H1 (cell line): Measurements from ENCODE around the gene OR8B4. TPM values are rescaled to one million over a fixed set of nuclear protein-coding genes. Genes with fewer than 3 reads are reported as not detected.

ENCODE experiments used
- CTCF ChIA-PET: fragments of 300-600 bp; sonication (Branson Sonifier 250); formaldehyde crosslinking; loops from one replicate; lab custom pipeline; 2021; ENCODE audit not compliant: partially characterized antibody; lab: Charles Lee
- POLR2A ChIA-PET: fragments of 300-600 bp; sonication (Branson Sonifier 250); formaldehyde crosslinking; loops from one replicate; lab custom pipeline; 2021; ENCODE audit warnings: inconsistent platforms; ENCODE audit not compliant: partially characterized antibody; lab: Charles Lee
- DNase-seq, 2 experiments: peaks; one replicate each; pipeline versions ENCODE4 v3.0.0 to v3.0.0-alpha.2; 2010 to 2022; ENCODE audit warnings: low spot score in 2 of 2, low read depth in 1 of 2, mixed read lengths in 1 of 2
- FAIRE-seq: peaks from 2 replicates; lab custom pipeline; 2011; peaks lifted over from hg19 to GRCh38; lab: Jason Lieb, UNC
- H2AFZ ChIP-seq: 2 replicates; pipeline ENCODE4 v1.8.1; 2012; ENCODE audit warnings: low read length, inconsistent platforms
- H2AK5ac ChIP-seq: 2 replicates; pipeline ENCODE4 v1.6.1; 2013; ENCODE audit warnings: low read depth, low read length
- H2BK120ac ChIP-seq: replicated peaks from 2 replicates; pipeline ENCODE3; 2013; ENCODE audit warnings: low read depth, low read length, inconsistent platforms
- H2BK12ac ChIP-seq: 2 replicates; pipeline ENCODE4 v1.6.1; 2013; ENCODE audit warnings: low read depth, low read length
- H2BK15ac ChIP-seq: 2 replicates; pipeline ENCODE4 v1.6.1; 2013; ENCODE audit warnings: low read length
- H2BK20ac ChIP-seq: 2 replicates; pipeline ENCODE4 v1.6.1; 2013; ENCODE audit warnings: low read length
- H2BK5ac ChIP-seq: 2 replicates; pipeline ENCODE4 v1.6.1; 2013; ENCODE audit warnings: low read depth, low read length
- H3K14ac ChIP-seq: 2 replicates; pipeline ENCODE4 v1.6.1; 2013; ENCODE audit warnings: inconsistent platforms; ENCODE audit not compliant: insufficient read length
- H3K18ac ChIP-seq: 2 replicates; pipeline ENCODE4 v1.6.1; 2013; ENCODE audit warnings: low read length; ENCODE audit errors: extremely low read depth
- H3K23ac ChIP-seq: 2 replicates; pipeline ENCODE4 v1.6.1; 2013; ENCODE audit warnings: inconsistent platforms; ENCODE audit not compliant: insufficient read length
- H3K23me2 ChIP-seq: 2 replicates; pipeline ENCODE4 v1.6.1; 2013; ENCODE audit warnings: low read depth, low read length
- H3K27ac ChIP-seq: 2 replicates; pipeline ENCODE4 v1.6.1; 2011; ENCODE audit warnings: low read depth, low read length, inconsistent platforms
- H3K27me3 ChIP-seq, 4 experiments: replicated peaks in 1 of 4; 1 replicate in 1 of 4; 2 replicates in 3 of 4; pipeline versions ENCODE4 v1.6.1 to v1.8.1; 2011 to 2013; ENCODE audit warnings: low read length in 3 of 4, mild to moderate bottlenecking in 3 of 4, inconsistent platforms in 2 of 4, mixed read lengths in 2 of 4, moderate library complexity in 1 of 4; ENCODE audit not compliant: control insufficient read depth in 3 of 4, insufficient read depth in 3 of 4; ENCODE audit errors: extremely low read depth in 1 of 4
- H3K36me3 ChIP-seq, 4 experiments: 2 replicates each; pipeline versions ENCODE4 v1.6.1 to v1.8.1; 2011 to 2013; ENCODE audit warnings: mild to moderate bottlenecking in 4 of 4, low read length in 3 of 4, moderate library complexity in 2 of 4, control low read depth in 1 of 4, inconsistent platforms in 1 of 4; ENCODE audit not compliant: insufficient read depth in 4 of 4, control insufficient read depth in 2 of 4
- H3K4ac ChIP-seq: replicated peaks from 2 replicates; pipeline ENCODE3; 2013; ENCODE audit warnings: low read length, low read depth, mixed read lengths, inconsistent platforms; ENCODE audit not compliant: insufficient read length
- H3K4me1 ChIP-seq, 4 experiments: replicated peaks in 1 of 4; 1 replicate in 1 of 4; 2 replicates in 3 of 4; pipeline versions ENCODE4 v1.6.1 to v1.8.1; 2011 to 2013; ENCODE audit warnings: low read length in 3 of 4, inconsistent platforms in 2 of 4, mixed read lengths in 1 of 4; ENCODE audit not compliant: insufficient read depth in 4 of 4, control insufficient read depth in 3 of 4
- H3K4me2 ChIP-seq, 2 experiments: 2 replicates each; pipeline versions ENCODE4 v1.6.1 to v1.8.1; 2011 to 2013; ENCODE audit warnings: low read depth in 2 of 2, low read length in 2 of 2, control low read depth in 1 of 2, inconsistent platforms in 1 of 2, mild to moderate bottlenecking in 1 of 2; ENCODE audit not compliant: insufficient read depth in 1 of 2
- H3K4me3 ChIP-seq, 4 experiments: fragments of 200-600, 300-600 bp in 1 of 4; sonication (generic), shearing (Covaris generic), sonication (Bioruptor Twin) in 1 of 4; 2 replicates each; pipeline versions ENCODE4 v1.5.1 to v1.8.1; 2011 to 2016; ENCODE audit warnings: low read length in 4 of 4, low read depth in 3 of 4, control low read depth in 2 of 4, inconsistent platforms in 2 of 4, mild to moderate bottlenecking in 2 of 4, mixed read lengths in 1 of 4, moderate library complexity in 1 of 4; ENCODE audit not compliant: insufficient read depth in 2 of 4; ENCODE audit errors: extremely low read depth in 1 of 4
- H3K56ac ChIP-seq: replicated peaks from 2 replicates; pipeline ENCODE3; 2013; ENCODE audit warnings: low read depth, mild to moderate bottlenecking, mixed read lengths, low read length, inconsistent platforms; ENCODE audit not compliant: insufficient read length
- H3K79me1 ChIP-seq: 2 replicates; pipeline ENCODE4 v1.6.1; 2013; ENCODE audit warnings: low read depth, low read length, control low read depth
- H3K79me2 ChIP-seq, 2 experiments: 2 replicates each; pipeline versions ENCODE4 v1.6.1 to v1.8.1; 2012 to 2013; ENCODE audit warnings: low read length in 2 of 2, mild to moderate bottlenecking in 2 of 2, inconsistent platforms in 1 of 2; ENCODE audit not compliant: insufficient read depth in 2 of 2, control insufficient read depth in 1 of 2
- H3K9ac ChIP-seq, 4 experiments: replicated peaks in 1 of 4; 1 replicate in 1 of 4; 2 replicates in 3 of 4; pipeline versions ENCODE4 v1.6.1 to v1.8.1; 2011 to 2013; ENCODE audit warnings: low read depth in 3 of 4, low read length in 3 of 4, control low read depth in 2 of 4, mild to moderate bottlenecking in 2 of 4, moderate library complexity in 2 of 4, inconsistent platforms in 1 of 4; ENCODE audit errors: extremely low read depth in 1 of 4
- H3K9me3 ChIP-seq, 2 experiments: 2 replicates each; pipeline versions ENCODE4 v1.6.1 to v1.8.1; 2012 to 2013; ENCODE audit warnings: mild to moderate bottlenecking in 2 of 2, moderate library complexity in 2 of 2, control low read depth in 1 of 2, inconsistent platforms in 1 of 2, low read depth in 1 of 2, low read length in 1 of 2, mixed read lengths in 1 of 2; ENCODE audit not compliant: insufficient read depth in 2 of 2
- H4K20me1 ChIP-seq, 2 experiments: replicated peaks in 1 of 2; 2 replicates each; pipeline versions ENCODE3 to v1.8.1; 2011 to 2013; ENCODE audit warnings: inconsistent platforms in 2 of 2, low read length in 2 of 2, mild to moderate bottlenecking in 1 of 2; ENCODE audit not compliant: insufficient read depth in 2 of 2, control insufficient read depth in 1 of 2
- H4K5ac ChIP-seq: 2 replicates; pipeline ENCODE4 v1.6.1; 2013; ENCODE audit warnings: low read length, low read depth, mixed read lengths, inconsistent platforms; ENCODE audit not compliant: insufficient read length
- H4K8ac ChIP-seq: 2 replicates; pipeline ENCODE4 v1.8.0; 2013; ENCODE audit warnings: mild to moderate bottlenecking, moderate library complexity, low read length, inconsistent platforms; ENCODE audit not compliant: insufficient read depth; ENCODE audit errors: extremely low read depth
- H4K91ac ChIP-seq: replicated peaks from 2 replicates; pipeline ENCODE3; 2013; ENCODE audit warnings: low read length, mixed read lengths, inconsistent platforms; ENCODE audit not compliant: insufficient read length
- ATF3 ChIP-seq: IDR thresholded peaks from 2 replicates; pipeline ENCODE4 v1.6.1; 2011; ENCODE audit warnings: low read depth, mild to moderate bottlenecking, low read length; ENCODE audit not compliant: insufficient read depth
- SIN3A ChIP-seq, 2 experiments: IDR thresholded peaks in 1 of 2; conservative IDR thresholded peaks in 1 of 2; 2 replicates each; pipeline ENCODE4 v1.6.1; 2011 to 2012; ENCODE audit warnings: low read length in 2 of 2, improper control_type of control experiment in 1 of 2, low read depth in 1 of 2, mild to moderate bottlenecking in 1 of 2
- WGBS, 2 experiments: shearing (Covaris generic) in 1 of 2; methylation state at CpG; one replicate each; pipeline versions ENCODE4 v1.1.6 to v1.1.7; 2013 to 2015; ENCODE audit warnings: low lambda C conversion rate in 2 of 2, mixed read lengths in 2 of 2, inconsistent platforms in 1 of 2, low coverage in 1 of 2, missing lambda C conversion rate in 1 of 2; ENCODE audit not compliant: insufficient replicate concordance in 2 of 2, insufficient coverage in 1 of 2, insufficient read length in 1 of 2; ENCODE audit errors: extremely low coverage in 1 of 2, missing lambda C conversion rate in 1 of 2; 5-methylcytosine and 5-hydroxymethylcytosine counted together
- polyA plus RNA-seq, 7 experiments: library from polyadenylated mRNA; depleted of rRNA in 3 of 7; stranded (reverse) in 5 of 7; unstranded in 2 of 7; fragments of >200 nt in 5 of 7; fragments of 200-250 nt in 2 of 7; gene quantifications; 1 replicate in 5 of 7; 2 replicates in 1 of 7; 4 replicates in 1 of 7; pipeline versions ENCODE4 v1.2.1 to v1.2.3, GENCODE V29; 2011 to 2013; ENCODE audit warnings: missing spikeins in 2 of 7, mixed read lengths in 2 of 7
- total RNA-seq: library from RNA; stranded (reverse); fragmentation: NEBNext Ultra II Directional; extraction: Animal tissue kit (Norgen Biotek cat#: 25700); gene quantifications from 2 replicates; pipeline ENCODE4 v1.2.1, GENCODE V29; 2021
- TF ChIP-seq, protein P1 (sequence below): IDR thresholded peaks from 2 replicates; pipeline ENCODE4 v1.6.1; 2012; ENCODE audit warnings: inconsistent platforms

OR8B4 gene
- total and polyA plus RNA-seq, 2 of the 8 experiments (the other 6 are each of a cell fraction or from before 2014, with no cell fraction given) = not detected

DNA sequence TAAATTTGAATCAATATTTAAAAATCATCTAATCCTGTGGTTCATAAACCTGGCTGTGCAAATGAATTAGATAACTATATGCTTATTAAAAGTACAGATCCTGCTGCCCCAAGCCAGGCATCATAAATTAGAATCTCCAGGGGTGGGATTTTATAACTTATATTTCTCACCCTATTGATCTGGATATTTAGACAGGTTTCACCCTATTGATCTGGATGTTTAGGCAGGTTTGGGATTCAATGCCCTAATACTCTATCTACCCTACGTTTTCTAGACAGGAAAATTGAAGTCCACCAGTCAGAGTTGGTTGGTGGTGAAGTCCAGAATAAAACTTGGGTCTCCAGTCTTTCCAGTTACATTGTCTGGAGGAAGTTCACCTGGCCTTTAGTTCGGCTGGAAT, 18.2 kb upstream of the OR8B4 start:
- Histone ChIP-seq H4K20me1 (no peaks in the 10 kb centered on the region), H4K91ac (no peak overlapping the region), H3K23me2 (no peaks in the 10 kb centered on the region), H2BK120ac (no peak overlapping the region), H2BK12ac (no peak overlapping the region), H3K36me3 (no peaks in the 10 kb centered on the region), H3K56ac (no peak overlapping the region), H3K27ac (no peak overlapping the region), H3K79me1 (no peaks in the 10 kb centered on the region), H2AFZ (no peak overlapping the region), H3K4me3 (no peak overlapping the region), H2BK15ac (no peak overlapping the region), H2AK5ac (no peak overlapping the region), H3K14ac (no peak overlapping the region), H2BK20ac (no peak overlapping the region), H4K8ac (no peak overlapping the region), H3K4me2 (no peak overlapping the region), H3K79me2 (no peaks in the 10 kb centered on the region), H3K9me3 (peaks cover 0 to 2% of the 10 kb centered on the region in 2 experiments; a peak in 1 of 4 replicates), H3K27me3 (no peaks in the 10 kb centered on the region), H4K5ac (no peak overlapping the region), H3K9ac (no peak overlapping the region), H3K23ac (no peak overlapping the region), H3K4me1 (no peaks in the 10 kb centered on the region), H2BK5ac (no peak overlapping the region), H3K4ac (no peak overlapping the region), H3K18ac (no peak overlapping the region)
- no peak for TF ChIP-seq ATF3
- TF ChIP-seq, protein P1, sequence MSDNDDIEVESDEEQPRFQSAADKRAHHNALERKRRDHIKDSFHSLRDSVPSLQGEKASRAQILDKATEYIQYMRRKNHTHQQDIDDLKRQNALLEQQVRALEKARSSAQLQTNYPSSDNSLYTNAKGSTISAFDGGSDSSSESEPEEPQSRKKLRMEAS = no peak
- TF ChIP-seq SIN3A (conservative IDR thresholded peaks at IDR 0.05 in 1 of 2, IDR thresholded peaks at IDR 0.05 in 1 of 2; ENCODE audit: low read depth in 1 of 2, low read length in 2 of 2) = no peak
- DNase-seq = no peak
- no peak for FAIRE-seq
- CTCF ChIA-PET = interaction anchor here (0.7 to 3.7 kb wide), 8 partner anchors 23 to 239 kb away, joined by 3 to 20 read pairs (median 3); no protein-coding TSS in a partner anchor
- 83% methylated on average over 2 of the region's 2 CpGs; no CpG with 5 or more reads in 1 of the 2 experiments for WGBS, 2 experiments
- POLR2A ChIA-PET = no interaction called here
